HepG2 (cell line): ENCODE data around the gene LAMTOR3. TPM values are rescaled to one million over a fixed set of nuclear protein-coding genes. Genes with fewer than 3 reads are reported as not detected.

ENCODE experiments used
- ATAC-seq: fragments of 200-7000 bp; cut with Tn5 transposase; 3 replicates; pipeline ENCODE4 v1.9.1; 2020; ENCODE audit warnings: mild to moderate bottlenecking, moderate library complexity
- BruUV-seq: library from RNA; stranded (reverse); fragments of 400-500 nt; replicated peaks from 2 replicates; lab custom pipeline; 2021; lab: Mats Ljungman, UMichigan
- CTCF ChIA-PET: fragments of 300-600 bp; formaldehyde crosslinking; extraction: SDS; loops from one replicate; lab custom pipeline; 2021; ENCODE audit warnings: low total read pairs, inconsistent platforms, low intra/inter-chr PET ratio; lab: Yijun Ruan, JAX
- POLR2A ChIA-PET: fragments of 350-600 bp; sonication (Branson Sonifier 250); formaldehyde crosslinking; loops from one replicate; lab custom pipeline; 2020; ENCODE audit warnings: antibody characterized with exemption, inconsistent platforms; lab: Yijun Ruan, JAX
- DNase-seq: peaks from one replicate; pipeline ENCODE4 v3.0.0-alpha.2; 2015; ENCODE audit warnings: low spot score
- FAIRE-seq: peaks from 3 replicates; lab custom pipeline; 2011; peaks lifted over from hg19 to GRCh38; lab: Jason Lieb, UNC
- H2AFZ ChIP-seq: one replicate; pipeline ENCODE4 v1.6.1; 2011; ENCODE audit warnings: low read length, inconsistent platforms
- H3K27ac ChIP-seq: fragments of 300-600 bp; 3 replicates; pipeline ENCODE4 v1.8.0; 2011; ENCODE audit warnings: mixed run types, mild to moderate bottlenecking, mixed read lengths, low read length, inconsistent platforms; ENCODE audit not compliant: insufficient read depth; ENCODE audit errors: extremely low read length
- H3K27me3 ChIP-seq, 2 experiments: fragments of 200-600 bp in 1 of 2; 2 replicates in 1 of 2; 3 replicates in 1 of 2; pipeline versions ENCODE4 v1.6.0 to v1.8.0; 2011; ENCODE audit warnings: low read length in 2 of 2, mild to moderate bottlenecking in 2 of 2, moderate library complexity in 2 of 2, inconsistent platforms in 1 of 2; ENCODE audit not compliant: insufficient read depth in 2 of 2, control insufficient read depth in 1 of 2
- H3K36me3 ChIP-seq, 2 experiments: fragments of 200-600 bp in 1 of 2; replicated peaks in 1 of 2; 2 replicates in 1 of 2; 3 replicates in 1 of 2; pipeline versions ENCODE4 v1.5.1 to v1.8.0; 2011; ENCODE audit warnings: low read length in 2 of 2, inconsistent platforms in 1 of 2; ENCODE audit not compliant: insufficient read depth in 2 of 2, control insufficient read depth in 1 of 2
- H3K4me1 ChIP-seq: 2 replicates; pipeline ENCODE4 v1.5.1; 2012; ENCODE audit warnings: low read length, inconsistent platforms; ENCODE audit not compliant: insufficient read depth
- H3K4me2 ChIP-seq: 2 replicates; pipeline ENCODE4 v1.6.0; 2011; ENCODE audit warnings: low read depth, low read length, inconsistent platforms
- H3K4me3 ChIP-seq, 3 experiments: fragments of 200-600 bp in 1 of 3; sonication (generic), shearing (Covaris generic) in 1 of 3; replicated peaks in 1 of 3; 2 replicates each; pipeline ENCODE4 v1.5.1; 2011 to 2016; ENCODE audit warnings: low read length in 3 of 3, inconsistent platforms in 2 of 3, low read depth in 2 of 3, mild to moderate bottlenecking in 2 of 3, control low read depth in 1 of 3, mixed read lengths in 1 of 3; ENCODE audit not compliant: insufficient read depth in 1 of 3
- H3K79me2 ChIP-seq: one replicate; pipeline ENCODE4 v1.6.1; 2011; ENCODE audit warnings: low read length, inconsistent platforms; ENCODE audit not compliant: insufficient read depth
- H3K9ac ChIP-seq: 2 replicates; pipeline ENCODE4 v1.6.0; 2011; ENCODE audit warnings: mild to moderate bottlenecking, low read depth, low read length, inconsistent platforms; ENCODE audit not compliant: insufficient read depth
- H3K9me3 ChIP-seq: 2 replicates; pipeline ENCODE4 v1.5.1; 2012; ENCODE audit warnings: mild to moderate bottlenecking, low read length
- H4K20me1 ChIP-seq: 2 replicates; pipeline ENCODE4 v1.6.0; 2011; ENCODE audit warnings: inconsistent platforms, mild to moderate bottlenecking, low read length, moderate library complexity; ENCODE audit not compliant: insufficient read depth
- ATF1 ChIP-seq: IDR thresholded peaks from 2 replicates; pipeline ENCODE4 v1.6.1; 2016; ENCODE audit warnings: mild to moderate bottlenecking, control low read depth
- KLF12 ChIP-seq: sonication (generic); formaldehyde crosslinking; IDR thresholded peaks from 2 replicates; pipeline ENCODE4 v1.4.0; 2020; ENCODE audit warnings: missing genetic modification reagents, borderline replicate concordance
- KLF15 ChIP-seq: sonication (generic); formaldehyde crosslinking; IDR thresholded peaks from 2 replicates; pipeline ENCODE4 v1.8.1; 2023; ENCODE audit warnings: borderline replicate concordance, mild to moderate bottlenecking, inconsistent platforms, missing genetic modification reagents, mixed read lengths
- RAD51 ChIP-seq: fragments of 450-650 bp; IDR thresholded peaks from 2 replicates; pipeline ENCODE4 v1.6.1; 2016; ENCODE audit warnings: borderline replicate concordance
- ZC3H4 ChIP-seq: sonication (generic); formaldehyde crosslinking; IDR thresholded peaks from 2 replicates; pipeline ENCODE4 v1.4.0; 2020; ENCODE audit warnings: missing genetic modification reagents, borderline replicate concordance
- ZNF557 ChIP-seq: sonication (generic); formaldehyde crosslinking; IDR thresholded peaks from 2 replicates; pipeline ENCODE4 v1.4.0; 2020; ENCODE audit warnings: missing genetic modification reagents
- ZNF598 ChIP-seq: sonication (generic); formaldehyde crosslinking; IDR thresholded peaks from 2 replicates; pipeline ENCODE4 v1.5.1; 2020; ENCODE audit warnings: mild to moderate bottlenecking, missing genetic modification reagents, borderline replicate concordance
- WGBS: methylation state at CpG from one replicate; pipeline ENCODE4 v1.1.6; 2017; ENCODE audit warnings: low lambda C conversion rate; 5-methylcytosine and 5-hydroxymethylcytosine counted together
- in situ Hi-C: cut with HindIII; loops from 2 replicates; pipeline ENCODE4 v1.10.0; 2017; ENCODE audit warnings: low pct_unique_long_range_greater_than_20kb; ENCODE audit not compliant: extremely low pct_ligation_motif_present
- intact Hi-C: fragments of 100-400 bp; cut with micrococcal nuclease; formaldehyde crosslinking; loops from one replicate; pipeline ENCODE4 v1.10.0; 2022; ENCODE audit not compliant: unreplicated experiment
- polyA plus RNA-seq, 8 experiments: library from polyadenylated mRNA; depleted of rRNA in 3 of 8; stranded (reverse) in 7 of 8; unstranded in 1 of 8; fragments of >200 nt; fragmentation: Illumina TruSeq in 4 of 8; extraction: Trizol in 4 of 8; gene quantifications; 2 replicates each; pipeline versions ENCODE4 v1.2.1 to v1.2.3, GENCODE V29; 2011 to 2016; ENCODE audit warnings: low read depth in 4 of 8, missing spikeins in 1 of 8, mixed read lengths in 1 of 8; ENCODE audit not compliant: insufficient read depth in 1 of 8
- total RNA-seq, 5 experiments: library from RNA; depleted of rRNA; stranded (reverse); fragments of >200 nt; fragmentation: Illumina TruSeq; extraction: Trizol; gene quantifications; 2 replicates each; pipeline ENCODE4 v1.2.3, GENCODE V29; 2016; ENCODE audit warnings: low read depth in 1 of 5
- TF ChIP-seq, protein P1 (sequence below): sonication (generic); formaldehyde crosslinking; IDR thresholded peaks from 2 replicates; pipeline ENCODE4 v1.4.0; 2020; ENCODE audit warnings: mild to moderate bottlenecking, missing genetic modification reagents
- TF ChIP-seq, protein P2 (sequence below): sonication (generic); formaldehyde crosslinking; IDR thresholded peaks from one replicate; pipeline ENCODE4 v1.5.1; 2020; ENCODE audit warnings: mild to moderate bottlenecking, missing genetic modification reagents; ENCODE audit errors: not compliant biosample characterization

LAMTOR3 gene
- total and polyA plus RNA-seq, 2 of the 13 experiments (the other 11 are each of a cell fraction or from before 2014, with no cell fraction given): 47.6 to 49.1 TPM

DNA sequence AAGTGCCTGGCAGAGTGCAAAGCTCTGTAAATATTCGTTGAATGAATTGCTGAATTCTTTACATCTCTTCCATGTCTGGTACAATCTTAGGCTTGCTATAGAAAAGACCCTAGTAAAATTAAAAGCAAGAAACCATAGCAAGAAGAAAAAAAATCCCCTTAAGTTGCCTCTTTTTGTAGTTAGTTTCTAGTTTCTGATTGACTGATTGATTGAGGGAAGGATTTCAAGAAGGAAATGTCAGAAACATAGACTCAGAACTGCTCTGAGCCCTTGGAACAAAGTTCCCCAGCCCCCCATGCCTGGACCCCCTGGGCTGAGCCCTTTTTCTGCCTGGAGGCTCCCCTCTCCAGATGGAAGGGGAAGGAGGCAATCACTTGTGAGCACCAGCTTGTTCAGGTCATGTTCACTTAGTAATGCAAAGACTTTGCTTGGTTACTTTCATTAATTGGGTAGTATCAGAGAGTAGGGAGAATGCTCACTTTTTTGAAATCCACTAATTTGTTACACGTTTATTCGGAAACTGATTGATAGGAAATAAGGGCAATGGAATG, 42.0 kb downstream of the LAMTOR3 start (continued):
- TF ChIP-seq, protein P1, sequence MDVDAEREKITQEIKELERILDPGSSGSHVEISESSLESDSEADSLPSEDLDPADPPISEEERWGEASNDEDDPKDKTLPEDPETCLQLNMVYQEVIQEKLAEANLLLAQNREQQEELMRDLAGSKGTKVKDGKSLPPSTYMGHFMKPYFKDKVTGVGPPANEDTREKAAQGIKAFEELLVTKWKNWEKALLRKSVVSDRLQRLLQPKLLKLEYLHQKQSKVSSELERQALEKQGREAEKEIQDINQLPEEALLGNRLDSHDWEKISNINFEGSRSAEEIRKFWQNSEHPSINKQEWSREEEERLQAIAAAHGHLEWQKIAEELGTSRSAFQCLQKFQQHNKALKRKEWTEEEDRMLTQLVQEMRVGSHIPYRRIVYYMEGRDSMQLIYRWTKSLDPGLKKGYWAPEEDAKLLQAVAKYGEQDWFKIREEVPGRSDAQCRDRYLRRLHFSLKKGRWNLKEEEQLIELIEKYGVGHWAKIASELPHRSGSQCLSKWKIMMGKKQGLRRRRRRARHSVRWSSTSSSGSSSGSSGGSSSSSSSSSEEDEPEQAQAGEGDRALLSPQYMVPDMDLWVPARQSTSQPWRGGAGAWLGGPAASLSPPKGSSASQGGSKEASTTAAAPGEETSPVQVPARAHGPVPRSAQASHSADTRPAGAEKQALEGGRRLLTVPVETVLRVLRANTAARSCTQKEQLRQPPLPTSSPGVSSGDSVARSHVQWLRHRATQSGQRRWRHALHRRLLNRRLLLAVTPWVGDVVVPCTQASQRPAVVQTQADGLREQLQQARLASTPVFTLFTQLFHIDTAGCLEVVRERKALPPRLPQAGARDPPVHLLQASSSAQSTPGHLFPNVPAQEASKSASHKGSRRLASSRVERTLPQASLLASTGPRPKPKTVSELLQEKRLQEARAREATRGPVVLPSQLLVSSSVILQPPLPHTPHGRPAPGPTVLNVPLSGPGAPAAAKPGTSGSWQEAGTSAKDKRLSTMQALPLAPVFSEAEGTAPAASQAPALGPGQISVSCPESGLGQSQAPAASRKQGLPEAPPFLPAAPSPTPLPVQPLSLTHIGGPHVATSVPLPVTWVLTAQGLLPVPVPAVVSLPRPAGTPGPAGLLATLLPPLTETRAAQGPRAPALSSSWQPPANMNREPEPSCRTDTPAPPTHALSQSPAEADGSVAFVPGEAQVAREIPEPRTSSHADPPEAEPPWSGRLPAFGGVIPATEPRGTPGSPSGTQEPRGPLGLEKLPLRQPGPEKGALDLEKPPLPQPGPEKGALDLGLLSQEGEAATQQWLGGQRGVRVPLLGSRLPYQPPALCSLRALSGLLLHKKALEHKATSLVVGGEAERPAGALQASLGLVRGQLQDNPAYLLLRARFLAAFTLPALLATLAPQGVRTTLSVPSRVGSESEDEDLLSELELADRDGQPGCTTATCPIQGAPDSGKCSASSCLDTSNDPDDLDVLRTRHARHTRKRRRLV: no peak
- TF ChIP-seq ZNF598 (CRISPR knock-in tag) (no peak), ZC3H4 (no peak), ATF1 (CRISPR knock-in tag) (no peak), ZNF557 (CRISPR knock-in tag) (no peak), RAD51 (no peak)

DNA sequence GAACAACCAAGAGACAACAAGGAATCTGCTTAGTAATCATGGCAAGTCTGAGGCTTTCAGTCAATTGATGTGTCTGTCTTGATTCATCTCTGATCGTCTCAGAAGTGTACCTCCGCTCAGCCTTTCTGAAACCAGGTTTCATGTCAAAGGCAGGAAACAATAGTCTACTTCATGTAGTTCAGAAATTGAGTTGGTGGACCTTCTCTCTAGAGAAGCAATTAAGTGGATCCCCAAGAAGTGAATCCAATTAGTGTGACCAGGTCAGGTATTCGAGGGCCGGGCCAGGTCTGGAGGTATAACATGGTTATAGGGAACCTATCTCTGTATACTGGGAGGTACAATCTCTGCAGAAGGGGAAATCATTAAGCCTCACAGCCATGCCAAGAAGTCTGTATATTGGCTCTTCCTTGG, 45.6 kb downstream of the LAMTOR3 start:
- intact Hi-C loops (no loop called here), in situ Hi-C loops (no loop called here)
- H3K4me2 ChIP-seq: no peak overlapping the region
- BruUV-seq: no TSS peak
- ATAC-seq (no peak), DNase-seq (no peak), FAIRE-seq (no peak)
- POLR2A ChIA-PET: no interaction called here
- no peaks in the 10 kb centered on the region for H3K4me1 ChIP-seq
- no peaks in the 10 kb centered on the region; a peak in 1 of 5 replicates for H3K27me3 ChIP-seq
- H3K9me3 ChIP-seq: no peaks in the 10 kb centered on the region
- H2AFZ ChIP-seq: no peak overlapping the region
- H3K4me3 ChIP-seq: no peak overlapping the region
- H3K27ac ChIP-seq: no peak overlapping the region
- no peaks in the 10 kb centered on the region for H3K36me3 ChIP-seq
- 68% methylated on average over 4 of the region's 4 CpGs for WGBS
- no peak overlapping the region for H3K9ac ChIP-seq
- H4K20me1 ChIP-seq: no peaks in the 10 kb centered on the region
- CTCF ChIA-PET: no interaction called here
- H3K79me2 ChIP-seq: no peaks in the 10 kb centered on the region
- TF ChIP-seq KLF15 (CRISPR knock-in tag): no peak
- no peak for TF ChIP-seq KLF12 (CRISPR knock-in tag)
- TF ChIP-seq, protein P2, sequence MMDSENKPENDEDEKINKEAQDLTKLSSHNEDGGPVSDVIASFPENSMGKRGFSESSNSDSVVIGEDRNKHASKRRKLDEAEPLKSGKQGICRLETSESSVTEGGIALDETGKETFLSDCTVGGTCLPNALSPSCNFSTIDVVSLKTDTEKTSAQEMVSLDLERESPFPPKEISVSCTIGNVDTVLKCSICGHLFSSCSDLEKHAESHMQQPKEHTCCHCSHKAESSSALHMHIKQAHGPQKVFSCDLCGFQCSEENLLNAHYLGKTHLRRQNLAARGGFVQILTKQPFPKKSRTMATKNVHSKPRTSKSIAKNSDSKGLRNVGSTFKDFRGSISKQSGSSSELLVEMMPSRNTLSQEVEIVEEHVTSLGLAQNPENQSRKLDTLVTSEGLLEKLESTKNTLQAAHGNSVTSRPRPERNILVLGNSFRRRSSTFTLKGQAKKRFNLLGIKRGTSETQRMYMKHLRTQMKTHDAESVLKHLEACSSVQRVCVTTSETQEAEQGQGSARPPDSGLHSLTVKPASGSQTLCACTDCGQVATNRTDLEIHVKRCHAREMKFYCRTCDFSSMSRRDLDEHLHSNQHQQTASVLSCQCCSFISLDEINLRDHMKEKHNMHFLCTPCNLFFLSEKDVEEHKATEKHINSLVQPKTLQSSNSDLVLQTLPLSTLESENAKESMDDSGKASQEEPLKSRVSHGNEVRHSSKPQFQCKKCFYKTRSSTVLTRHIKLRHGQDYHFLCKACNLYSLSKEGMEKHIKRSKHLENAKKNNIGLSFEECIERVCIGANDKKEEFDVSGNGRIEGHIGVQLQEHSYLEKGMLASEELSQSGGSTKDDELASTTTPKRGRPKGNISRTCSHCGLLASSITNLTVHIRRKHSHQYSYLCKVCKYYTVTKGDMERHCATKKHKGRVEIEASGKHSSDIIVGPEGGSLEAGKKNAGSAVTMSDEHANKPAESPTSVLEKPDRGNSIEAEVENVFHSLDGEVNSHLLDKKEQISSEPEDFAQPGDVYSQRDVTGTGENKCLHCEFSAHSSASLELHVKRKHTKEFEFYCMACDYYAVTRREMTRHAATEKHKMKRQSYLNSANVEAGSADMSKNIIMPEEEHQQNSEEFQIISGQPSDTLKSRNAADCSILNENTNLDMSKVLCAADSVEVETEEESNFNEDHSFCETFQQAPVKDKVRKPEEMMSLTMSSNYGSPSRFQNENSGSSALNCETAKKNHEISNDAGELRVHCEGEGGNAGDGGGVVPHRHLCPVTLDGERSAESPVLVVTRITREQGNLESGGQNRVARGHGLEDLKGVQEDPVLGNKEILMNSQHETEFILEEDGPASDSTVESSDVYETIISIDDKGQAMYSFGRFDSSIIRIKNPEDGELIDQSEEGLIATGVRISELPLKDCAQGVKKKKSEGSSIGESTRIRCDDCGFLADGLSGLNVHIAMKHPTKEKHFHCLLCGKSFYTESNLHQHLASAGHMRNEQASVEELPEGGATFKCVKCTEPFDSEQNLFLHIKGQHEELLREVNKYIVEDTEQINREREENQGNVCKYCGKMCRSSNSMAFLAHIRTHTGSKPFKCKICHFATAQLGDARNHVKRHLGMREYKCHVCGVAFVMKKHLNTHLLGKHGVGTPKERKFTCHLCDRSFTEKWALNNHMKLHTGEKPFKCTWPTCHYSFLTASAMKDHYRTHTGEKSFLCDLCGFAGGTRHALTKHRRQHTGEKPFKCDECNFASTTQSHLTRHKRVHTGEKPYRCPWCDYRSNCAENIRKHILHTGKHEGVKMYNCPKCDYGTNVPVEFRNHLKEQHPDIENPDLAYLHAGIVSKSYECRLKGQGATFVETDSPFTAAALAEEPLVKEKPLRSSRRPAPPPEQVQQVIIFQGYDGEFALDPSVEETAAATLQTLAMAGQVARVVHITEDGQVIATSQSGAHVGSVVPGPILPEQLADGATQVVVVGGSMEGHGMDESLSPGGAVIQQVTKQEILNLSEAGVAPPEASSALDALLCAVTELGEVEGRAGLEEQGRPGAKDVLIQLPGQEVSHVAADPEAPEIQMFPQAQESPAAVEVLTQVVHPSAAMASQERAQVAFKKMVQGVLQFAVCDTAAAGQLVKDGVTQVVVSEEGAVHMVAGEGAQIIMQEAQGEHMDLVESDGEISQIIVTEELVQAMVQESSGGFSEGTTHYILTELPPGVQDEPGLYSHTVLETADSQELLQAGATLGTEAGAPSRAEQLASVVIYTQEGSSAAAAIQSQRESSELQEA (CRISPR knock-in tag): no peak
